K562 (cell line): ENCODE data around the gene WFIKKN1. TPM values are rescaled to one million over a fixed set of nuclear protein-coding genes. Genes with fewer than 3 reads are reported as not detected.
A peak's percentile ranks its signal among the peaks of the same experiment; 100 is the strongest.

Source experiments
- CBFA2T2 ChIP-seq: fragments of 450-650 bp; conservative IDR thresholded peaks from 2 replicates; pipeline ENCODE4 v1.6.1; 2017; ENCODE audit warnings: mild to moderate bottlenecking
- DACH1 ChIP-seq: fragments of 450-650 bp; IDR thresholded peaks from 2 replicates; pipeline ENCODE4 v1.6.1; 2018; ENCODE audit not compliant: partially characterized antibody
- ELK3 ChIP-seq: fragments of 450-650 bp; formaldehyde crosslinking; IDR thresholded peaks from 2 replicates; pipeline ENCODE4 v1.4.0; 2020; ENCODE audit warnings: mild to moderate bottlenecking
- FOXK2 ChIP-seq, 2 experiments: fragments of 450-650 bp; IDR thresholded peaks in 1 of 2; conservative IDR thresholded peaks in 1 of 2; 2 replicates each; pipeline ENCODE4 v1.6.1; 2016; ENCODE audit warnings: low read depth in 2 of 2, mild to moderate bottlenecking in 1 of 2
- MITF ChIP-seq: IDR thresholded peaks from 2 replicates; pipeline ENCODE4 v1.6.1; 2014; ENCODE audit warnings: antibody characterized with exemption
- NBN ChIP-seq: fragments of 450-650 bp; IDR thresholded peaks from 2 replicates; pipeline ENCODE4 v1.6.1; 2016; ENCODE audit warnings: low read depth, mild to moderate bottlenecking
- PCBP1 ChIP-seq: fragments of 200-400 bp; formaldehyde crosslinking; IDR thresholded peaks from 2 replicates; pipeline ENCODE4 v1.6.1; 2018; ENCODE audit warnings: mild to moderate bottlenecking, low read depth, low read length; ENCODE audit not compliant: poor library complexity, severe bottlenecking
- PHF20 ChIP-seq: fragments of 450-650 bp; IDR thresholded peaks from 2 replicates; pipeline ENCODE4 v1.6.1; 2018; ENCODE audit not compliant: partially characterized antibody
- REST ChIP-seq, 2 experiments: fragments of 450-650 bp; formaldehyde crosslinking in 1 of 2; IDR thresholded peaks; 2 replicates each; pipeline versions ENCODE4 v1.4.0 to v1.6.1; 2014 to 2020; ENCODE audit warnings: mild to moderate bottlenecking in 2 of 2, borderline replicate concordance in 1 of 2, low read depth in 1 of 2
- TEAD4 ChIP-seq, 2 experiments: sonication (generic) in 1 of 2; formaldehyde crosslinking in 1 of 2; IDR thresholded peaks; 2 replicates each; pipeline versions ENCODE4 v1.6.1 to v1.8.0; 2012 to 2022; ENCODE audit warnings: borderline replicate concordance in 1 of 2, inconsistent platforms in 1 of 2, low read length in 1 of 2, mild to moderate bottlenecking in 1 of 2, missing genetic modification reagents in 1 of 2
- ZNF212 ChIP-seq: fragments of 450-650 bp; formaldehyde crosslinking; IDR thresholded peaks from 2 replicates; pipeline ENCODE4 v1.4.0; 2020; ENCODE audit warnings: mild to moderate bottlenecking
- ZNF253 ChIP-seq: fragments of 250-450 bp; sonication (Bioruptor Pico); conservative IDR thresholded peaks from 2 replicates; pipeline ENCODE4 v1.6.1; 2021; ENCODE audit warnings: mild to moderate bottlenecking
- ZNF561 ChIP-seq: fragments of 450-650 bp; formaldehyde crosslinking; conservative IDR thresholded peaks from 2 replicates; pipeline ENCODE4 v1.4.0; 2020; ENCODE audit warnings: mild to moderate bottlenecking, moderate library complexity
- polyA plus RNA-seq, 8 experiments: library from polyadenylated mRNA; depleted of rRNA in 4 of 8; stranded (reverse) in 5 of 8; unstranded in 3 of 8; fragments of >200 nt; fragmentation: Nextera tagmentation in 2 of 8; fragmentation: Illumina TruSeq in 1 of 8; extraction: Ambion mirVana in 2 of 8; extraction: Trizol in 1 of 8; gene quantifications; 2 replicates each; pipeline versions ENCODE4 v1.2.1 to v1.2.3, GENCODE V29; 2011 to 2014; ENCODE audit warnings: inconsistent platforms in 1 of 8, missing spikeins in 1 of 8
- total RNA-seq, 7 experiments: library from RNA; depleted of rRNA in 6 of 7; stranded (reverse); fragments of >200 nt in 6 of 7; fragmentation: Illumina TruSeq in 2 of 7; extraction: Trizol in 2 of 7; gene quantifications; 2 replicates each; pipeline versions ENCODE4 v1.2.1 to v1.2.3, GENCODE V29; 2011 to 2021; ENCODE audit warnings: low replicate concordance in 1 of 7

WFIKKN1 gene
- total and polyA plus RNA-seq, 9 of the 15 experiments (the other 6 are each of a cell fraction or from before 2014, with no cell fraction given): 0.14 to 1.1 (median 0.50) TPM; not detected in 4

- peak; percentile 45 for TF ChIP-seq REST (IDR thresholded peaks at IDR 0.05; ENCODE audit: borderline replicate concordance)
- TF ChIP-seq REST (CRISPR knock-in tag; IDR thresholded peaks at IDR 0.05; ENCODE audit: low read depth): 0 out of 2 replicates have a peak, but pooled peaks have one; percentile 55
- 0 out of 2 replicates have a peak, but pooled peaks have one; percentile 5 for TF ChIP-seq TEAD4 (IDR thresholded peaks at IDR 0.05; ENCODE audit: low read length)
- no peak for TF ChIP-seq TEAD4 (CRISPR knock-in tag; IDR thresholded peaks at IDR 0.05; ENCODE audit: borderline replicate concordance)
- TF ChIP-seq CBFA2T2: no peak
- no peak for TF ChIP-seq ZNF561
- peak; percentile 68 for TF ChIP-seq PCBP1
- TF ChIP-seq MITF: no peak; the same call in 1 of the 2 replicates
- TF ChIP-seq NBN: peak; percentile 58; the same call in 1 of the 2 replicates
- TF ChIP-seq DACH1: peak; percentile 65
- no peak for TF ChIP-seq ELK3
- TF ChIP-seq ZNF253: no peak
- TF ChIP-seq ZNF212 (CRISPR knock-in tag): no peak
- TF ChIP-seq PHF20: peak; percentile 17
- TF ChIP-seq FOXK2 (conservative IDR thresholded peaks at IDR 0.05 in 1 of 2, IDR thresholded peaks at IDR 0.05 in 1 of 2; ENCODE audit: low read depth in 2 of 2): peak; percentile 57 to 77; a peak in 2 of 4 replicates
Observed at GRCh38 chr16:674968-675883, 44.4 kb downstream of the WFIKKN1 start, which contains the start of gene RHBDL1 (continued).
